IMR-90 (cell line): ENCODE data around the gene PEX19. TPM values are rescaled to one million over a fixed set of nuclear protein-coding genes. Genes with fewer than 3 reads are reported as not detected.
A peak's percentile ranks its signal among the peaks of the same experiment; 100 is the strongest.

Experiments used
- ATAC-seq: fragments of 200-7000 bp; cut with Tn5 transposase; 2 replicates; pipeline ENCODE4 v1.9.1; 2020; ENCODE audit warnings: low read depth, mild to moderate bottlenecking, moderate library complexity
- Bru-seq: library from RNA; stranded (reverse); fragments of 400-500 nt; gene quantifications from one replicate; lab custom pipeline; 2021; lab: Mats Ljungman, UMichigan
- BruChase-seq, 2 experiments: library from RNA; stranded (reverse); fragments of 400-500 nt; gene quantifications; one replicate each; lab custom pipeline; 2021; lab: Mats Ljungman, UMichigan
- BruUV-seq: library from RNA; stranded (reverse); fragments of 400-500 nt; replicated peaks from 2 replicates; lab custom pipeline; 2021; lab: Mats Ljungman, UMichigan
- CTCF ChIA-PET: fragments of 300-600 bp; formaldehyde crosslinking; extraction: SDS; loops from one replicate; lab custom pipeline; 2021; ENCODE audit warnings: antibody characterized with exemption; lab: Yijun Ruan, JAX
- POLR2A ChIA-PET: fragments of 300-600 bp; sonication (Branson Sonifier 250); formaldehyde crosslinking; loops from one replicate; lab custom pipeline; 2022; ENCODE audit warnings: antibody characterized with exemption; ENCODE audit not compliant: unreplicated experiment; lab: Charles Lee
- DNase-seq: peaks from one replicate; pipeline ENCODE4 v3.0.0; 2013
- H2AFZ ChIP-seq: replicated peaks from 2 replicates; pipeline ENCODE3; 2013; ENCODE audit warnings: low read length, mild to moderate bottlenecking; ENCODE audit not compliant: poor library complexity
- H2AK5ac ChIP-seq: 2 replicates; pipeline ENCODE4 v1.6.1; 2013; ENCODE audit warnings: low read depth, low read length, inconsistent platforms
- H2AK9ac ChIP-seq: replicated peaks from 2 replicates; pipeline ENCODE3; 2013; ENCODE audit warnings: mild to moderate bottlenecking, low read depth, low read length, moderate library complexity; ENCODE audit not compliant: poor library complexity
- H2BK120ac ChIP-seq: 2 replicates; pipeline ENCODE4 v1.6.1; 2013; ENCODE audit warnings: low read depth, low read length, inconsistent platforms
- H2BK15ac ChIP-seq: 3 replicates; pipeline ENCODE4 v1.6.1; 2013; ENCODE audit warnings: low read depth, low read length, inconsistent platforms
- H2BK20ac ChIP-seq: 2 replicates; pipeline ENCODE4 v1.6.1; 2013; ENCODE audit warnings: low read depth, mild to moderate bottlenecking, inconsistent platforms, low read length, moderate library complexity
- H2BK5ac ChIP-seq: 2 replicates; pipeline ENCODE4 v1.6.1; 2013; ENCODE audit warnings: mild to moderate bottlenecking, low read depth, low read length, inconsistent platforms; ENCODE audit not compliant: poor library complexity, severe bottlenecking
- H3K14ac ChIP-seq: replicated peaks from 2 replicates; pipeline ENCODE4 v1.6.1; 2013; ENCODE audit warnings: low read depth, low read length, inconsistent platforms
- H3K18ac ChIP-seq: 2 replicates; pipeline ENCODE4 v1.6.1; 2013; ENCODE audit warnings: low read depth, low read length, control low read depth
- H3K23ac ChIP-seq: 2 replicates; pipeline ENCODE4 v1.6.1; 2013; ENCODE audit warnings: low read depth, low read length, inconsistent platforms
- H3K27ac ChIP-seq: 2 replicates; pipeline ENCODE4 v1.5.1; 2013; ENCODE audit warnings: mild to moderate bottlenecking, control low read depth, low read length; ENCODE audit not compliant: insufficient read depth
- H3K27me3 ChIP-seq: 2 replicates; pipeline ENCODE4 v1.6.1; 2013; ENCODE audit warnings: low read length; ENCODE audit not compliant: control insufficient read depth, insufficient read depth
- H3K36me3 ChIP-seq: 2 replicates; pipeline ENCODE4 v1.6.1; 2013; ENCODE audit warnings: low read length, mixed read lengths; ENCODE audit not compliant: control insufficient read depth, insufficient read depth
- H3K4ac ChIP-seq: 2 replicates; pipeline ENCODE4 v1.6.1; 2013; ENCODE audit warnings: low read depth, low read length, inconsistent platforms
- H3K4me1 ChIP-seq: 2 replicates; pipeline ENCODE4 v1.6.1; 2013; ENCODE audit warnings: low read length, mixed read lengths; ENCODE audit not compliant: control insufficient read depth, insufficient read depth
- H3K4me2 ChIP-seq: 2 replicates; pipeline ENCODE4 v1.6.1; 2013; ENCODE audit warnings: low read depth, mild to moderate bottlenecking, control low read depth, low read length, moderate library complexity
- H3K4me3 ChIP-seq: 2 replicates; pipeline ENCODE4 v1.5.1; 2013; ENCODE audit warnings: low read depth, mild to moderate bottlenecking, control low read depth, low read length, moderate library complexity; ENCODE audit not compliant: insufficient read depth
- H3K56ac ChIP-seq: 2 replicates; pipeline ENCODE4 v1.6.1; 2013; ENCODE audit warnings: low read length, inconsistent platforms; ENCODE audit not compliant: insufficient read depth; ENCODE audit errors: extremely low read depth
- H3K79me1 ChIP-seq, 2 experiments: 2 replicates each; pipeline ENCODE4 v1.6.1; 2013; ENCODE audit warnings: low read length in 2 of 2, inconsistent platforms in 1 of 2, low read depth in 1 of 2
- H3K9ac ChIP-seq: 2 replicates; pipeline ENCODE4 v1.6.1; 2013; ENCODE audit warnings: low read depth, low read length, control low read depth
- H3K9me1 ChIP-seq: 2 replicates; pipeline ENCODE4 v1.6.1; 2013; ENCODE audit warnings: low read length, inconsistent platforms; ENCODE audit not compliant: insufficient read depth
- H3K9me3 ChIP-seq: 2 replicates; pipeline ENCODE4 v1.6.1; 2013; ENCODE audit warnings: low read length; ENCODE audit not compliant: control insufficient read depth, insufficient read depth
- H4K20me1 ChIP-seq: 2 replicates; pipeline ENCODE4 v1.6.1; 2013; ENCODE audit warnings: low read length, inconsistent platforms; ENCODE audit not compliant: insufficient read depth
- H4K5ac ChIP-seq: 2 replicates; pipeline ENCODE4 v1.6.1; 2013; ENCODE audit warnings: mild to moderate bottlenecking, low read depth, low read length, control low read depth
- H4K8ac ChIP-seq, 2 experiments: 2 replicates each; pipeline ENCODE4 v1.6.1; 2013; ENCODE audit warnings: low read depth in 2 of 2, low read length in 2 of 2, control low read depth in 1 of 2, inconsistent platforms in 1 of 2
- H4K91ac ChIP-seq: 2 replicates; pipeline ENCODE4 v1.6.1; 2013; ENCODE audit warnings: low read depth, low read length, inconsistent platforms; ENCODE audit not compliant: insufficient read depth
- BHLHE40 ChIP-seq: fragments of 150-350 bp; IDR thresholded peaks from 2 replicates; pipeline ENCODE4 v1.6.1; 2016; ENCODE audit warnings: mild to moderate bottlenecking, low read depth, low read length
- CTCF ChIP-seq: conservative IDR thresholded peaks from 2 replicates; pipeline ENCODE4 v1.5.1; 2012; ENCODE audit warnings: mild to moderate bottlenecking, low read depth, low read length, improper control_type of control experiment
- MAFK ChIP-seq: IDR thresholded peaks from 2 replicates; pipeline ENCODE4 v1.6.1; 2012; ENCODE audit warnings: low read depth, low read length, improper control_type of control experiment
- MAZ ChIP-seq: IDR thresholded peaks from 2 replicates; pipeline ENCODE4 v1.6.1; 2012; ENCODE audit warnings: low read depth, mild to moderate bottlenecking, low read length, improper control_type of control experiment, moderate library complexity, borderline replicate concordance
- NFE2L2 ChIP-seq: fragments of 150-350 bp; IDR thresholded peaks from 2 replicates; pipeline ENCODE4 v1.6.1; 2016; ENCODE audit warnings: low read depth, mild to moderate bottlenecking, low read length
- POLR2A ChIP-seq: IDR thresholded peaks from 2 replicates; pipeline ENCODE4 v1.6.1; 2012; ENCODE audit warnings: mild to moderate bottlenecking, low read depth, low read length
- RAD21 ChIP-seq: IDR thresholded peaks from 2 replicates; pipeline ENCODE4 v1.6.1; 2012; ENCODE audit warnings: low read length, improper control_type of control experiment
- RCOR1 ChIP-seq: IDR thresholded peaks from 2 replicates; pipeline ENCODE4 v1.6.1; 2012; ENCODE audit warnings: mild to moderate bottlenecking, low read length, improper control_type of control experiment; ENCODE audit not compliant: insufficient replicate concordance
- RFX5 ChIP-seq: IDR thresholded peaks from 2 replicates; pipeline ENCODE4 v1.8.0; 2012; ENCODE audit warnings: low read depth, mild to moderate bottlenecking, low read length, moderate library complexity
- SMC3 ChIP-seq: fragments of 150-350 bp; IDR thresholded peaks from 2 replicates; pipeline ENCODE4 v1.6.1; 2016; ENCODE audit warnings: low read depth, mild to moderate bottlenecking, antibody characterized with exemption, low read length, moderate library complexity
- USF2 ChIP-seq: fragments of 150-350 bp; IDR thresholded peaks from 2 replicates; pipeline ENCODE4 v1.6.1; 2017; ENCODE audit warnings: mild to moderate bottlenecking, antibody characterized with exemption, low read length, low read depth
- WGBS, 2 experiments: methylation state at CpG; one replicate each; pipeline versions ENCODE4 v1.1.5 to v1.1.7; 2013; ENCODE audit warnings: missing lambda C conversion rate in 2 of 2; ENCODE audit not compliant: insufficient read length in 1 of 2; ENCODE audit errors: extremely low coverage in 2 of 2; 5-methylcytosine and 5-hydroxymethylcytosine counted together
- dilution Hi-C: fragments of 300-500 bp; cut with HindIII; formaldehyde crosslinking; loops from one replicate; pipeline ENCODE4 v1.14.3; 2018; ENCODE audit warnings: low sequenced_read_pairs; ENCODE audit not compliant: unreplicated experiment
- in situ Hi-C: fragments of 300-500 bp; cut with MboI; formaldehyde crosslinking; loops from 3 replicates; pipeline ENCODE4 v1.14.3; 2019; ENCODE audit warnings: low sequenced_read_pairs, inconsistent platforms, mixed read lengths
- intact Hi-C: fragments of 100-400 bp; cut with micrococcal nuclease; formaldehyde crosslinking; loops from 2 replicates; pipeline ENCODE4 v1.10.0; 2022
- long read RNA-seq: library from polyadenylated mRNA; unstranded; transcript quantifications from one replicate; pipeline ENCODE4 v2.0.0, GENCODE V29; 2021; ENCODE audit not compliant: unreplicated experiment
- polyA plus RNA-seq, 3 experiments: library from polyadenylated mRNA; depleted of rRNA; stranded (reverse); fragments of >200 nt; gene quantifications; 2 replicates each; pipeline ENCODE4 v1.2.3, GENCODE V29; 2012; ENCODE audit warnings: low replicate concordance in 1 of 3
- total RNA-seq: library from RNA; depleted of rRNA; stranded (reverse); fragments of >200 nt; gene quantifications from 2 replicates; pipeline ENCODE4 v1.2.3, GENCODE V29; 2012; rRNA removed

PEX19 gene
- 43.3 and 67.7 TPM in 2 replicates for total RNA-seq
- 37.7 and 44.5 TPM in 2 replicates for polyA plus RNA-seq (2012; rRNA removed)
- 17.5 and 21.9 TPM in 2 replicates for polyA plus RNA-seq (2012; cell fraction: cytosol; rRNA removed)
- 14.2 and 38.0 TPM in 2 replicates for polyA plus RNA-seq (2012; cell fraction: nucleus; rRNA removed; ENCODE audit: low replicate concordance)
- percentile 78 among the genes with signal in this experiment for Bru-seq, nascent RNA
- BruChase-seq, experiment 1, labeled RNA remaining after a 6-hour chase, result percentile 96 among the genes with signal in this experiment
- percentile 95 among the genes with signal in this experiment for BruChase-seq, experiment 2, labeled RNA remaining after a 2-hour chase
- long read RNA-seq, transcript PEX19-205 (7 exons, 3,504 nt), result minor isoform, 10 of 58 reads
- long read RNA-seq, transcript PEX19-201 (8 exons, 3,661 nt), result major isoform, 34 of 58 reads
- long read RNA-seq, partial matches to known transcripts, result 1 of 58 reads
- long read RNA-seq, other reads (novel, unspliced or antisense), result 13 of 58 reads

DNA sequence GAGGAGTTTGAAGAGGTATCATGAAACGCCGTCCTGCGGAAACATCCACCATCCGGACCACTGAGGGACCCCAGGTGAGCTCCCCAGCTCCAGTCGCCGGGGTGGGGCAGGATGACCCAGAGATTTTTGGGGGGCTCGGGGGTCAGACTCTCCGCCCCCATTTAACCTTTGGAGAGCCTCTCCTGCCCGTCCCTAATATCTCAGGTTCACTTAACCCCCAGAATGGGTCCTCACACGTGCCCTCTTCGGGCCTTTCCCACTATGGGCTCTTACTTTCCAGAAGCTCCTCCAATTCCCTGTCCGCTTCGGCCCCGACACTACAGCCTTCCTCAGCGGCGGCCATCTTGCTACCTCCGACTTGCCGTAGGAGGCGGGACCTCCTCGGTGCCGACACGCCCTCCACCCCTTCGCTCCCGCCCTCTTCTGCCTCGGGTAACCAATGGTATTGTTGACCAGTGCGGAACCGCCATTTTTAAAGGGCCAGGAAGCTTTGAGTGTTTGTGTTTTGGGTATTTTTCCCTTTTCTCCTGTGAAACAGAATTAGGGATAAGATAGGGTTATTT is at the start of gene PEX19:
PEX19 (minus strand) TSS at position 352 of the 563 bp plus-strand sequence; CDS start at position 343, 9 bp downstream.
- Histone ChIP-seq H3K56ac (peak within 1 kb of the TSS; percentile 83), H2BK15ac (no peak within 1 kb of the TSS), H2AK9ac (peak within 1 kb of the TSS; percentile 82), H3K9me1 (peaks cover 4% of the 10 kb centered on the region), H4K20me1 (no peaks in the 10 kb centered on the region; the same call in 1 of the 2 replicates), H3K4me2 (peak within 1 kb of the TSS; percentile 56), H4K5ac (peak within 1 kb of the TSS; percentile 0; the same call in 1 of the 2 replicates), H3K23ac (peak within 1 kb of the TSS; percentile 79), H3K36me3 (peaks cover 23% of the 10 kb centered on the region), H3K4me1 (peaks cover 3% of the 10 kb centered on the region; the same call in 1 of the 2 replicates), H4K8ac (peak within 1 kb of the TSS; percentile 53 to 85), H3K9ac (peak within 1 kb of the TSS; percentile 81), H3K79me1 (peaks cover 15 to 28% of the 10 kb centered on the region in 2 experiments), H3K27ac (peak within 1 kb of the TSS; percentile 68), H2BK120ac (peak within 1 kb of the TSS; percentile 31; the same call in 1 of the 2 replicates), H3K14ac (peak within 1 kb of the TSS; percentile 50), H4K91ac (peak within 1 kb of the TSS; percentile 68), H3K4ac (peak within 1 kb of the TSS; percentile 78), H2AFZ (peak within 1 kb of the TSS; percentile 88), H3K9me3 (no peaks in the 10 kb centered on the region), H3K18ac (0 out of 2 replicates have a peak within 1 kb of the TSS, but pooled peaks have one; percentile 7), H2BK20ac (no peak within 1 kb of the TSS), H3K4me3 (peak within 1 kb of the TSS; percentile 59), H2BK5ac (peak within 1 kb of the TSS; percentile 54), H3K27me3 (no peaks in the 10 kb centered on the region), H2AK5ac (peak within 1 kb of the TSS; percentile 46)
- in situ Hi-C loops (no loop called here), intact Hi-C loops (loop anchor here (1.0 to 2.0 kb wide), 2 partner anchors 23 to 92 kb away; partner anchors contain the start of gene DCAF8), dilution Hi-C loops (no loop called here)
- WGBS, 2 experiments, result 0% methylated on average over 3 of the region's 27 CpGs; no CpG with 5 or more reads in 1 of the 2 experiments
- ChIA-PET CTCF (interaction anchor here (0.6 to 1.4 kb wide), 4 partner anchors 20 to 199 kb away, joined by 3 to 6 read pairs (median 4); no protein-coding TSS in a partner anchor), POLR2A (interaction anchor here (1.6 kb wide), 1 partner anchor 9 kb away, joined by 3 read pairs; no protein-coding TSS in a partner anchor)
- DNase-seq (peak; percentile 94), ATAC-seq (peak; percentile 99)
- no TSS peak for BruUV-seq
- TF ChIP-seq RFX5 (no peak), RAD21 (no peak), SMC3 (no peak), MAFK (no peak), POLR2A (0 out of 2 replicates have a peak, but pooled peaks have one; percentile 31), RCOR1 (no peak), BHLHE40 (no peak), NFE2L2 (no peak), MAZ (peak; percentile 71; the same call in 1 of the 2 replicates), USF2 (0 out of 2 replicates have a peak, but pooled peaks have one; percentile 2), CTCF (no peak)
